ENCODE data around the gene IL27RA.

DNA sequence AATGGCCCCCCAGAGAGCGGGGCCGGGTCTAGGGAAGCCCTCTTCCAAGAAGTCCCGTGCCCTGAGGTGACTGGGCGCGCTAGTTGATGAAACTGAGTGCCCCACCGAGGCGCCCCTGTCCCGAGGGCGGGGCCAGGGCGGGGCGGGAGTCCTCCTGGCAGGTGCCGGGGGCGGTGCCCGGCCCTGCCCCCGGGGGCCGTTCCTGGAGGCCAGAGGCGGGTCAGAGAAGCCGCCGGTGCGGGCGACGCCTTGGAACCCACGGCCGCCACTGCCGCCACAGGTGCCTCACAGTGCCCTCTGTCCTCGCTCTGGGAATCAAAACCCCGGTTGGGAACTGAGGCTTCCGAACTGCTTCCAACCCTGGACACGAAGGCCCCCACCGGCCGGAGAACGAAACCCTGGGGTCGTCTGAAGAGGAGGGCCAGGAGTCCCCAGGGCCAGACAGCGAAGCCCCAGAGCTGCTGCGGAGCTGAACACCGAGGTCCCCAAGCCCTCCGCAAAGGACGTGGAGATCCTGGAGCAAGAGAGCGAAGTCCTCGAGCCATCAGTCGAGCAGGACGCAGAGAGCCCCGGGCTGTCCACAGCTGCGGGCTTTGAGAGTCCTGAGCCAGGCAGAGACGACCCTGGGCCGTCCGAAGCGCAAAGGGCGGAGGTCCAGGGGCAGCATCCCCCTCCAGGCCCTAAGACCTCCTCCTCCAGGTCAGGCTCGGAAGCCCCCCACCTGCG is 41.1 kb downstream of the IL27RA start, which contains the start of gene MISP3:
- TF ChIP-seq POLR2A (IDR thresholded peaks at IDR 0.05; ENCODE audit: low read length) (no peak), KDM1A (IDR thresholded peaks at IDR 0.05; ENCODE audit: low read depth) (no peak), RCOR1 (IDR thresholded peaks at IDR 0.05; ENCODE audit: low read depth, low read length) (no peak), CEBPB (IDR thresholded peaks at IDR 0.05) (no peak), BHLHE40 (IDR thresholded peaks at IDR 0.05; ENCODE audit: low read depth, low read length) (no peak), RFX5 (IDR thresholded peaks at IDR 0.05) (no peak), TP53 (CRISPR knock-in tag; IDR thresholded peaks at IDR 0.05) (no peak), CHD2 (IDR thresholded peaks at IDR 0.05; ENCODE audit: low read length, partially characterized antibody) (no peak), RNF2 (IDR thresholded peaks at IDR 0.05; ENCODE audit: borderline replicate concordance, low read depth) (peak; percentile 74; the same call in 1 of the 2 replicates)
- TF ChIP-seq, protein P1, sequence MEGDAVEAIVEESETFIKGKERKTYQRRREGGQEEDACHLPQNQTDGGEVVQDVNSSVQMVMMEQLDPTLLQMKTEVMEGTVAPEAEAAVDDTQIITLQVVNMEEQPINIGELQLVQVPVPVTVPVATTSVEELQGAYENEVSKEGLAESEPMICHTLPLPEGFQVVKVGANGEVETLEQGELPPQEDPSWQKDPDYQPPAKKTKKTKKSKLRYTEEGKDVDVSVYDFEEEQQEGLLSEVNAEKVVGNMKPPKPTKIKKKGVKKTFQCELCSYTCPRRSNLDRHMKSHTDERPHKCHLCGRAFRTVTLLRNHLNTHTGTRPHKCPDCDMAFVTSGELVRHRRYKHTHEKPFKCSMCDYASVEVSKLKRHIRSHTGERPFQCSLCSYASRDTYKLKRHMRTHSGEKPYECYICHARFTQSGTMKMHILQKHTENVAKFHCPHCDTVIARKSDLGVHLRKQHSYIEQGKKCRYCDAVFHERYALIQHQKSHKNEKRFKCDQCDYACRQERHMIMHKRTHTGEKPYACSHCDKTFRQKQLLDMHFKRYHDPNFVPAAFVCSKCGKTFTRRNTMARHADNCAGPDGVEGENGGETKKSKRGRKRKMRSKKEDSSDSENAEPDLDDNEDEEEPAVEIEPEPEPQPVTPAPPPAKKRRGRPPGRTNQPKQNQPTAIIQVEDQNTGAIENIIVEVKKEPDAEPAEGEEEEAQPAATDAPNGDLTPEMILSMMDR (IDR thresholded peaks at IDR 0.05) = no peak
- TF ChIP-seq, protein P2, sequence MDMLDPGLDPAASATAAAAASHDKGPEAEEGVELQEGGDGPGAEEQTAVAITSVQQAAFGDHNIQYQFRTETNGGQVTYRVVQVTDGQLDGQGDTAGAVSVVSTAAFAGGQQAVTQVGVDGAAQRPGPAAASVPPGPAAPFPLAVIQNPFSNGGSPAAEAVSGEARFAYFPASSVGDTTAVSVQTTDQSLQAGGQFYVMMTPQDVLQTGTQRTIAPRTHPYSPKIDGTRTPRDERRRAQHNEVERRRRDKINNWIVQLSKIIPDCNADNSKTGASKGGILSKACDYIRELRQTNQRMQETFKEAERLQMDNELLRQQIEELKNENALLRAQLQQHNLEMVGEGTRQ (IDR thresholded peaks at IDR 0.05) = no peak
- TF ChIP-seq, protein P3, sequence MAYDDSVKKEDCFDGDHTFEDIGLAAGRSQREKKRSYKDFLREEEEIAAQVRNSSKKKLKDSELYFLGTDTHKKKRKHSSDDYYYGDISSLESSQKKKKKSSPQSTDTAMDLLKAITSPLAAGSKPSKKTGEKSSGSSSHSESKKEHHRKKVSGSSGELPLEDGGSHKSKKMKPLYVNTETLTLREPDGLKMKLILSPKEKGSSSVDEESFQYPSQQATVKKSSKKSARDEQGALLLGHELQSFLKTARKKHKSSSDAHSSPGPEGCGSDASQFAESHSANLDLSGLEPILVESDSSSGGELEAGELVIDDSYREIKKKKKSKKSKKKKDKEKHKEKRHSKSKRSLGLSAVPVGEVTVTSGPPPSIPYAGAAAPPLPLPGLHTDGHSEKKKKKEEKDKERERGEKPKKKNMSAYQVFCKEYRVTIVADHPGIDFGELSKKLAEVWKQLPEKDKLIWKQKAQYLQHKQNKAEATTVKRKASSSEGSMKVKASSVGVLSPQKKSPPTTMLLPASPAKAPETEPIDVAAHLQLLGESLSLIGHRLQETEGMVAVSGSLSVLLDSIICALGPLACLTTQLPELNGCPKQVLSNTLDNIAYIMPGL (CRISPR knock-in tag; IDR thresholded peaks at IDR 0.05; ENCODE audit: borderline replicate concordance) = no peak

All from A549 (cell line).